RPMI7951 (cell line): ENCODE data around the gene RARA. TPM values are rescaled to one million over a fixed set of nuclear protein-coding genes. Genes with fewer than 3 reads are reported as not detected.
A peak's percentile ranks its signal among the peaks of the same experiment; 100 is the strongest.

ENCODE experiments used
- DNase-seq: peaks from one replicate; pipeline ENCODE4 v3.0.0-alpha.2; 2012; ENCODE audit warnings: low read depth
- total RNA-seq: library from RNA; depleted of rRNA; stranded (reverse); fragments of >200 nt; shearing (Covaris generic); gene quantifications from 2 replicates; pipeline ENCODE4 v1.2.3, GENCODE V29; 2014

The RARA gene
- total RNA-seq, 1 experiment from 2014 or later: 10.2 TPM

DNA sequence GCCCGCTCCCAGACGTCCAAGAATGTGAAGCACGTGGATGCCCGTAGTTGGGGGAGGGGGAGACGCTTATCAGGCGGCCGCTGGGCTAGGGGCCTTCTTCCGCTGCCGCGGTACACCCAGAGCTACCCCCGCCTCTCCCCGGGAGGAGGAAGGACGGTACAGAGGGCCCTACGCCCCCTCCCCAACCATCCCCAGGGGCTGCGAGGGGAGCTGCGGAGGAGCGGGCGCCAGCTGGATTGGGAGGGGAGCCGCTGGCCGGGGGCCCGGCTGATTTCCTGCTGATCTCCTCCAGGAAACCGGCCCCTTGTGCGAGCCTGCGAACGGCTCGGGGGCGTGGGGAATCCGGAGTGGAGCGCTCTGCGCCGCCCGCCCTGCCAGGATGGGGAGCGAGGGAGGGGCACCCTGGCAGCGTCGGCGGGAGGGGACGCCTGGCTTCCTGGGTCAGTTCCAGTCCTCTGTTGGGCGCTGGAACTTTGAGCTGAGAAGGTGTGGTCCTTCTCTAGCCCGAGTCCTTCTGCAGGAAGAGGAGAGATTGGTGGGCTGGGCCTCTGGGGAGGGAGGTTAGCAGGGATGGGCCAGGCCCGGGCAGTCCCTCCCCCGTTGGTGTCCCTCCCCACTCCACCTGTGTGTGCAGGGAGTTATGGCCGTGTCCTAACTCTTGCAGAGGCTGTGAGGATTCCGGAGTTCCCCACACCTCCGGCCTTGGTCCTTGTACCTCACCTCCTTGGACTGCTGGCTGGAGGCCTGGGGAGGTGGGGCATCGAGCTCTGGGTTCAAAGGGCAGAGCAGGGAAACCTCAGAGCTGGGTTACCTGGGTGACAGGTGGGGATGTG is 36.4 kb downstream of the RARA start:
- DNase-seq: peak; percentile 50

DNA sequence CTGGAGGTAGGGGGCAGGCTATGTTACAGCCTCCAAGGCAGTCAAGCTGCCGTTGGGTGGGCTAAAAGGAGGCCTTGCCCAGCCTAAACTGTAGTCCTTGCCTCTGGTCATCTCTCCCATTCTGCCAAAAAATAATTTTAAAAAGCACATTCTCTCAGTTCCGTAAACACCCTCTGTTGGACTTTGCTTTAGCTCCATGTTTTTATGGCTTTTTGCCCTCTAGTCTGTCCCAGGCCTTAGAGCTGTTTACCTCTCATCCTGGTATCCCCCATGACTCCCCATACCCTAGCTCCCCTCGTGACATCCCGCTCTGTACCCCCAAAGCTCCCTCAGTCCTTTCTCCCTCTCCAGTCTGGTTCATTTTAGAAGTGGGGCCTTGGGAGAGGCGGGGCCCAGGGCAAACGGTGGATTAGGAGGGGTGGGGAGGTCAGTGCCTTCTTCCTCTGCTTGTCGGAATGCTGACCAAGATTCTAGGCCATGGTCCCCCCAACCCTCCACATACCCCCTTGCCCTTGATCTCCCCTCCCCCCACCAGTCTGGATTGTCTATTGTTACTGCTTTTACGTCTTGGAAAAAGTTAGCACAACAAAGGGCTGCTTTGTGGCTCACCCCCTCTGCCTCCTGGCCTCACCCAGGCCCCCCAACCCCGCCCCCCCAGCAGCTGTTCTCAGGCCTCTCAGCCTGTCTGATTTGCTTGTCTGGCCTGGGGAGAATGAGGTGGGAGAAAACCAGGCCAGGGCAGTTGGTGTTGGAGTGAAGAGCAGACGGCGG is 37.2 kb downstream of the RARA start:
- no peak for DNase-seq

DNA sequence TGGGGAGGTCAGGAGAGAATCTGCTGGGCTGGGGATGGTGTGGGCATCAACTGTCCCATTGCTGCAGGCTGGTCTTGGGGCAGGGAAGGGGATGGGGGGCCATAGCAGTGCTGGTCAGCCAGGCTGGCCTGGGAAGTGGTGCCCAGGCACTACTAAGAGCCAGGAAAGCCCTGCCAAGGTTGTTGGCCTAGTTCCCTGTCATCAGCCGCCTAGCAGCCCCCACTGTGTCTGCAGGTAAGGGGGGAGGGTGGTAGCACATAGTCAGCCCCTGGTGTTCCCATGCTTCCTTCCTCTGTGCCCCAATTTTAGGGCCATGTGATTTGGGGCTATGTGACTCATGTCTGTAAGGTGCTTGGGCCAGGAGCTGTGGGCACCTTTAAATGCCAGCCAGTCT is 37.8 kb downstream of the RARA start:
- DNase-seq: no peak

DNA sequence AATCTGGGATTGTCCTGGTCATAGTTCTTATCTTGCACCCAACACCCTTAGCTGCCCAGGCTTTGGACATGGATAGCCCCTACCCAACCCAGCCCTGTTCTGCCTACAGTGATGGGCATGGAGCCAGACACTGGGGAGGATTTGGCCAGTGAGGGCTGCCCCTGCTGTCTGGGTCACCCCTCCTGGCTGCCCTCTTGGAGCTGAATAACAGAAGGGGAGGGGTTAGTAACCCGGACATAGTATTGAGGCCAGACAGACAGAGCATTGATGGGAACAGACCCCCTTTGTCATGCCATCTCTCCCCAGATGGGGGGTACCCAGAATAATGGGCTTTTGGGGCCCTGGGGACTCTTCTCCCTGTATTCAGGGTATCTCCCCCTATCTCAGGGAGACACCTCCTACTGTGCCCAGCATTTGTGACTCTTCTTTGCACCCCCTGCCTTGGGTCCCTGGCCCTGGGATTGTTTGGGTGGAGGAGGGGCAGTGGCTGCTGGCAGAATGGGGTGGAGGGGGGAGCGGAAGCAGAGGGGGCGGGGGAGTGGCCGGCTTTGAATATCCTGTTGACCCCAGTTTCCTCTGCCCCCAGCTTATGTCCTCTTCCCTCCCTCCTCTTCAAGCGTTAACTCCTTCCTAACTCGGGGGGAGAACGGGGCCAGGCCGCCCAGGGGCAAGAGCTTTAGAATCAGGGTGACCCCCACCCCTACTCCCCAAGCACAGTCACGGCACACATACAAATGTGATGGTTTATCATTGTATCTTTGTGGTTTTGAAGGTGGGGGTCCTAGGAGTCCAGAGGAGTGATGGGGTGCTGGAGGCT is 38.5 kb downstream of the RARA start:
- no peak for DNase-seq

DNA sequence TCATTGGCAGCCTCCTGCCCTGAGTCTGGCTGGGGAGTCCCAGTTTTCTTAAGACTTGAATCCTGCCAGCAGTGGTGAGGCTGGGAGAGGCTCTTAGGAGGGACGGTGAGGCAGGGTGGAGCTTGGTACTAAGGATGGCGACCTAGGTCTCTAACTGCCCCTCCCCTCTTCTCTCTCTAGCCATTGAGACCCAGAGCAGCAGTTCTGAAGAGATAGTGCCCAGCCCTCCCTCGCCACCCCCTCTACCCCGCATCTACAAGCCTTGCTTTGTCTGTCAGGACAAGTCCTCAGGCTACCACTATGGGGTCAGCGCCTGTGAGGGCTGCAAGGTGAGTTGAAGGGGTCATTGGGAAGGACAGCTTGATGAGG is 39.1 kb downstream of the RARA start:
- no peak for DNase-seq

DNA sequence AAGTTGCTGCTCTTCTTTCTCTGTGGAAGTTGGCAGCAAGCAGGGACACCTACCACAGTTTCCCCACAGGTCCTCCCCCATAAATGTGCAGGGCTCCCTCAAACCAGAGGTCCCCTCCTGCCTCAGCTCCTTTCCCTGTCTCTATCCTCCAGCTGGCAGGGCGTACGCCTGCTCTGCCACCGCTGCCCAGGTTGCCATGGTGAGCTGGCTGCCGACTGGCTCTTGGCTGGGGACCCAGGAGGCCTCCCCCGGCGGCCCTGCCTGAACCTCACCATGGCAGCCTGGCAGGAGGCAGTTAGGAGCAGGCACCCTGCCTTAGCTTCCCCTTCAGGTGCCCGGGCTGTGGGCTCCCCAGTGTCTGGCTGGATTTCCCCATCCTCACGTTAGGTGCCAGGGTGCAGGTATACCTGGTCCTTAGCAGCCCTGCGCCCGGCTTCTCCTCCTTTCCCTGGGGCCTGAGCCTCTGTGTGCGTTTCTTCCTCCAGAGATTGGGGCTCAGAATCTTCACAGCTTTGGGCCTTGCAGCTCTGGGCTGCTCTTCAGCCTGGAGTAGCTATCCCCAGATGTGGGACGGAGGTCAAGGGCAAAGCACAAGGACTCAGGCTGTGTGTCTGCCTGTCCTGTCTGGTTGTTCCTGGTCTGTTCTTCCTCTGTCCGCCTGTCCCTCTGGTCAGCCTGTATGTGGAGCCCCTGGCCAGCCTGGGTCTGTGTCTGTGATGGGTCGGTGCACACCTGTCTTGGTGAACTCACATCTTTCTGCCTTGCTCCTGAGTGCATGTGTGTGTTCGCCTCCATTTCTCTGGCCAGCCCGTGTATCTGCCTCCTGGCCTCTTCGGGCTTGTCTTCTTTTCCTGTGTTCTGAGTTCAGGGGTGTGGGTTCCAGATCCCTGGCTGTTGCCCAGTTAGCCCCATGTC is 39.8 kb downstream of the RARA start:
- no peak for DNase-seq

DNA sequence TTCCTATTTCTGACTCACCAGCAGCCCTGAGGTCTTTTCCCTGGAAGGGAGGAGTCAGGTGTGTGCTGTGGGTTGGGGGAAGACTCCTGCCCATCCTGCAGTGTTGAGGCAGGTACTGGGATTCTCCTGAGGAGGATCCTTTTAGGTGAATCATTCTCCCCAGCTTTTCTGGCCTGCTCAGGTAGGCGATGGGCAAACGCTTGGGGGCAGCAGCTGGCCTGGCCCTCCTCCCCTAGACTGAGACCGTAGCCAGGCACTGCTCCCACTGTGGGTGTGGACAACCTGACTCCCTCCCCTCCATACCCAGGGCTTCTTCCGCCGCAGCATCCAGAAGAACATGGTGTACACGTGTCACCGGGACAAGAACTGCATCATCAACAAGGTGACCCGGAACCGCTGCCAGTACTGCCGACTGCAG is 40.5 kb downstream of the RARA start:
- DNase-seq: no peak

DNA sequence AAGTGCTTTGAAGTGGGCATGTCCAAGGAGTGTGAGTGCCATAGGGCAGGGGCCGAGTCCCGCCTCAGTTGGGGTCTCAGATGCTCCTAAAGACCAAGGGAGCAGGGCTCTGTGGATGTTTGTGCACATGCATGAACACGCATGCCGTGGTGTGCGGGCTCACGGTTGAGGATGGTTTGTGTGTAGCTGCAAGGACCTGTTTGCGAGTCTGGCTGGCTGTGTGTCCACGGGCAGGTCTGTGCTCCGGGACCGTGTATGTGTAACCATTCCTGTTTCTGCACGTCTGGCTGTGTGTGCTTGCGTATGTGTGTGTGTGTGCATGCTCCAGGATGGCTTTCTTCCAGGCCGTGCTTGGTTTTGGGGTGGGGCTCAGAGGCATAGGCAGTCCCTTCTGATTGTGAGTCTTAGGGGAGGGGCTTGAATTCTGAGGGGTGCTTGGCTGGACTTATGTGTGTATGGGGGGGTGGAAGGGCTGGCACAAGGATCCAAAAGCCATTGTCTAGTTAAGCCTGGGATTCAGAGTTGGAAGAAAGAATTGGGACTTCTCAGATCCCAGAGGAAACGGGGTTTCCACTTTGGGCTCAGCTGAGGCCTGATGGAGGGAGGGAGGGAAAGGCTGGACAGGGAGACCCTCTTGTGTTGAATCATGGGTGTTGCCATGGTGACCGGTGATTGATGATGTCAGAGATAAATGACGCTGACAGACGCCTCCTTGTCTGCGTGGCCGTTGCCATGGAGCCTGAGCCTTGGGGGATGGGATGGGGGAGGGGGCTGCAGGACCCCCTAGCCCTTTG is 41.1 kb downstream of the RARA start:
- no peak for DNase-seq

DNA sequence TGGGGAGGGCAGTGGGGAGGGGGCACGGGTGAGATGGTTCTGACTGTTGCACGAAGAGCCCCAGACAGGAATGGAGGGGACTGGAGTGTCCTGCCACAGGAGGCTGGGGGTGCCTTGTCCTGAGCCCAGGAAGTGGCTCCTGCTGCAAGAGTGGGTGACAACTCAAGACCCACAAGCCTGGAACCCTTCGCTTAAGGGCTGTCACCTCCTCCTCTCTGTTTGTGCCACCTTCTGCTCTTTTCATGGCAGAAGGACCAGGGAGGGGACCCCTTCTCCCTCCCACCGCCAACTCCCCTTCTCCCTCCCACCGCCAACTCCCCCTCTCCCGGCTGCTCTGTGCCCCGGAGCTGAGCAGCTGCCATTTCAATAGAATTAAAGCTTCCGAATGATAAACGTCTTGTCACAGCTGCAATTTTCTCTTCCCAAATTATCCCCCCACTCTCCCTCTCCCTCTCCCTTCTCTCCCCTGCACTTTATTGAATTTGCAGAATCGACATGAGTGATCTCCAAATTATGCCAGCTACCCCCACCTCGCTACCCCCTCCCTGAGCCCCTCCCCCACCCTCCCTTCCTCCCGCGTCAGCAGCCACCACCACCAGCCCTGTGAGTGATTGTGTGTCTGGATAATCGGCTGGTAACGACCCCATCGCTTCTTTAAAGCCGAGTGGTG is 41.8 kb downstream of the RARA start:
- DNase-seq: no peak

DNA sequence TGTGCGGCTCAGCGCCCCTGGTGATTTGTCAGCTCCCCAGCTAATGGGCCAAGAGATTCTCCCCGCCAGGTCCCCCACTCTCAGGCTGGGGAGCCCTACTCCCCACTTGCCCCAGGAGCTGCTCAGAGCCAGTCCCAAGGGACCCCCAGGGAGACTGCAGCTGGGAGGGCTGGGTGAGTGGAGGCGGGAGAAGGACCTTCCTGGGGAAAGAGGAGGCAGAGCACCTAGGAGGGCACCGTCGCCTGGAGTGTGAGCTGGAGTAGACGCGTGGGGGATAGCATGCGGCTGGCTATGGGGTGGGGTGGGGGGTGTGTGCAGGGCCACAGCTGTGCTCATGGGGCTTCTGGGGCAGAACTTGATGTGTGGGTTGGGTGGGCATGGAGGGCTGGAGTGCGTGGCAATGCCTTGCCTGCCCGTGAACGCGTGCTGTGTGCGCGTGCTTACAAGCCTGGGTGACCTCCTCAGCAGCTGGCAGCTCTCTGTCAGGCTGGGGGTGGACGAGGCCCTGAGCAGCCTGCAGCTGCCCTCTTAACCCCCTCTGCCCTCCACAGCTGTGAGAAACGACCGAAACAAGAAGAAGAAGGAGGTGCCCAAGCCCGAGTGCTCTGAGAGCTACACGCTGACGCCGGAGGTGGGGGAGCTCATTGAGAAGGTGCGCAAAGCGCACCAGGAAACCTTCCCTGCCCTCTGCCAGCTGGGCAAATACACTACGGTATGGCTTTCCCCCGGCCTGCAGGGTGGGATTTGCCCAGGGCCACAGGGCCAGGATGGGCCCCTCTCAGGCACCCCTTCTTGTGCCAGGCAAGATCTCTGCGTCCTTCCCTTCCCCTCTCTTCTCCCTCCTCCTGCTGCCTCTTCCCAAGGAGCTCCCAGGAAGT is 42.6 kb downstream of the RARA start:
- DNase-seq: no peak

DNA sequence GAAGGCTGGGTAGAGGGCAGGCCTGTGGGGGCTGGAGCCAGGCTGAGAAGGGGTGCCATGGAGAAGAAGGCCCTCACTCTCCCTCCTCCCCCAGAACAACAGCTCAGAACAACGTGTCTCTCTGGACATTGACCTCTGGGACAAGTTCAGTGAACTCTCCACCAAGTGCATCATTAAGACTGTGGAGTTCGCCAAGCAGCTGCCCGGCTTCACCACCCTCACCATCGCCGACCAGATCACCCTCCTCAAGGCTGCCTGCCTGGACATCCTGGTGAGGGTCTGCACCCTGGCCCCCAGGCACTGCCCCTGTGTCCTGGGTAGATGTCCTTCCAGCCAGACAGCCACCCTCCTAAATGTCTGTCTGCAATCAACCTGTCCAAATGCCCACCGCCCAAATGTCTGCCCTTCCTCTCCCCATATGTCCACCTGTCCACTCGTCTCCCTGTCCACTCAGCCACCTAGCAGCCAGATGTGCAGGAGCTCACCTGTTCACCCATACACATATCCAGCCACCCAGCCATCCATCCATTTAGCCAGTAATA is 43.3 kb downstream of the RARA start:
- DNase-seq: no peak

DNA sequence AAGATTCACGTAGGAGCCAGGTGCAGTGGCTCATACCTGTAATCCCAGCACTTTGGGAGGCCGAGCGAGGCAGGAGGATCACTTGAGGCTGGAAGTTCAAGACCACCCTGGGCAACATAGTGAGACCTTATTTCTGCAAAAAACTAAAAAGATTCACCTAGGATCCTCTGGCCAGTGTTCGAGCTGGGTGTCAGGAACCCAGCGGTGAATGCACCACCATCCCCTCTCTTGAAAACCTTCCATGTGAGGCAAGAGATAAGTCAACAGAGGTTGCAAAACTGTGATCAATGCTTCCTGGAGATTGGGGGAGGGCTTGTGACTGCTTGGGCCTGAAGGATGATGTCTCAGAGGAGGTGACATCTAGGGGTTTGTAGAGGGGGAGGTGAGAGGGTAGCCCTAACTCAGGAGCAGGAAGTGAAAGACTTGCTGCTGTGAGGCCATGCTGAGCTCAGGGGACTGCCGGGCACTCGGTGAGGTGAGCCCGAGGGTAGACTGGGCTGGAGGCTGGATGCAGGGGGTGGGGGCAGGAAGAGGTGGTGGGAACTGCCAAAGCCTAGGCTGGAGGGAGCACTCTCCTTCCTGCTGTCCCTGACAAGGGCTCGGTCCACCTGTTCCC is 43.9 kb downstream of the RARA start:
- DNase-seq: no peak

DNA sequence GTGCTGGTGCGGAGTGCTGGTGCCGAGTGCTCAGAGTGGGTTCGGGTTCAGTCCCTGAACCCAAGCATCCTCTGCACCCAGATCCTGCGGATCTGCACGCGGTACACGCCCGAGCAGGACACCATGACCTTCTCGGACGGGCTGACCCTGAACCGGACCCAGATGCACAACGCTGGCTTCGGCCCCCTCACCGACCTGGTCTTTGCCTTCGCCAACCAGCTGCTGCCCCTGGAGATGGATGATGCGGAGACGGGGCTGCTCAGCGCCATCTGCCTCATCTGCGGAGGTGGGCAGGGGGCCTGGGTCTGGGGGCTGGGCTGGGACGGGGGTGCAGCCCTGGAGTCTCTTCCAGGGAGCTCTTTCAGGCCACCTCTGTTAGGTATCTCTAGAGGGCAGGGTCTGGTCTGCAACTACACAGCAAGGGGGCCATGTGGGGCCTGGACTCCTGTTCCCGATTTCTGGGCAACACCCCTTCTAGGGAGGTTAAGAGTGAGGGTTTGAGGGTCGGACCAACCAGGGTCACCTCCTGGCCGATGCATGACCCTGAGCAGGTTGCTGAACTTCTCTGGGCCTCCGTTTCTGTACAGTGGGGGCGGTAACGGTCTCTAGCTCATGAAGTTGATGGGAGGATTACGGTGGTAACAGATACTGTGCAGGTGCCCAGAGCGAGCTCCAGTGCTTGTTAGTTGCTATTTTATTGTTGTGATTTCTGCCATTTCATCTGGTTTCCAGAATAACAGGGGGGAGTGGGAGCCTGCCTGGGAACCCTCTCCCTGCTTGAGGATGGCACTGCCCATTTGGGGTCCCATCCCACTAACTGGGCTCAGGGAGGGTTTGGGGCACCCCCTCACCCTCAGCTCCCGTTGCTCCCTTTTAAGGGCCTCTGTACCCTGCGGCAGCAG is 45.5 kb downstream of the RARA start:
- no peak for DNase-seq

DNA sequence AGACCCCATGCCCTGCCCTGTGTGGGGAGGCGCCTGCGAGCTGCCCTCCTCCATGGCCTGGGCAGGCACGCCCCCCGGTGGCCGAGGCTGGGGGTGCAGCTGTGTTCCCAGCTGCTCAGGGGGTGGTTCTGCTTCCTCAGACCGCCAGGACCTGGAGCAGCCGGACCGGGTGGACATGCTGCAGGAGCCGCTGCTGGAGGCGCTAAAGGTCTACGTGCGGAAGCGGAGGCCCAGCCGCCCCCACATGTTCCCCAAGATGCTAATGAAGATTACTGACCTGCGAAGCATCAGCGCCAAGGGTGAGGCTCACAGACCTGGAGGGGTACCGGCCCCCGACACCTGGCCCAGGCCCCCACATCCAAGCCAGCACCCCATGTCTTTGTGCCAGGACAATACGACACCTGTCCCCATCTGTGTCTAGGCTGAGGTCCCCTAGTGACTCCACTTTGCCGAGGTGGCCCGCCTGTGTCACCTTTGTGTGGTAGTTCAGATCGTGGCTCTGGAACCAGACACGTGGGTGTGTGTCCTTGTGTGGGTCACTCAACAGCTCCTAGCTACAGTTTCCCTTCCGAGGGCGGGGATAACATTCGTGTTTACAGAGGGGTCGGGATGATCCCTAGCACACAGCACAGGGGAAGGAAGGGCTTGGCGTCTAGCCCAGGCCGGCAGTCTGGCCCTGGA is 46.3 kb downstream of the RARA start:
- DNase-seq: no peak

DNA sequence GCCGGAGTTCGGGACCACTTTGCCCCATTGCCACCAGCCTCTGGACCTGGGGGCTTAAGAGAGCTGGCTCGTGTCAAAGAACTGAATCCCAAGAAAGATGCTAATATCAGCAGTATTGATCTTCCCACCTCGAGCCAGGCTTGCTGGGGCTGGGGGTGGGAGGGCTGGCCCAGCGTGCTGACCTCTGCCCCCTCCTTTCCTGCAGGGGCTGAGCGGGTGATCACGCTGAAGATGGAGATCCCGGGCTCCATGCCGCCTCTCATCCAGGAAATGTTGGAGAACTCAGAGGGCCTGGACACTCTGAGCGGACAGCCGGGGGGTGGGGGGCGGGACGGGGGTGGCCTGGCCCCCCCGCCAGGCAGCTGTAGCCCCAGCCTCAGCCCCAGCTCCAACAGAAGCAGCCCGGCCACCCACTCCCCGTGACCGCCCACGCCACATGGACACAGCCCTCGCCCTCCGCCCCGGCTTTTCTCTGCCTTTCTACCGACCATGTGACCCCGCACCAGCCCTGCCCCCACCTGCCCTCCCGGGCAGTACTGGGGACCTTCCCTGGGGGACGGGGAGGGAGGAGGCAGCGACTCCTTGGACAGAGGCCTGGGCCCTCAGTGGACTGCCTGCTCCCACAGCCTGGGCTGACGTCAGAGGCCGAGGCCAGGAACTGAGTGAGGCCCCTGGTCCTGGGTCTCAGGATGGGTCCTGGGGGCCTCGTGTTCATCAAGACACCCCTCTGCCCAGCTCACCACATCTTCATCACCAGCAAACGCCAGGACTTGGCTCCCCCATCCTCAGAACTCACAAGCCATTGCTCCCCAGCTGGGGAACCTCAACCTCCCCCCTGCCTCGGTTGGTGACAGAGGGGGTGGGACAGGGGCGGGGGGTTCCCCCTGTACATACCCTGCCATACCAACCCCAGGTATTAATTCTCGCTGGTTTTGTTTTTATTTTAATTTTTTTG is 47.1 kb downstream of the RARA start:
- no peak for DNase-seq
